GM21390 (cell line): ENCODE measurements around the gene INTS7.

Source experiments
- ATAC-seq: cut with Tn5 transposase; IDR thresholded peaks from one replicate; pipeline ENCODE4 v1.9.1; 2021; ENCODE audit not compliant: unreplicated experiment

The INTS7 gene

GRCh38 chr1:211910113-211910884 is 125.1 kb downstream of the INTS7 start:
- no peak for ATAC-seq

- ATAC-seq = no peak
Measured at GRCh38 chr1:211909395-211909794, 126.0 kb downstream of the INTS7 start.

GRCh38 chr1:211908951-211909350 is 126.4 kb downstream of the INTS7 start:
- no peak for ATAC-seq

GRCh38 chr1:211908453-211908852 is 126.9 kb downstream of the INTS7 start:
- peak; percentile 77 for ATAC-seq

GRCh38 chr1:211903490-211904245 is 131.7 kb downstream of the INTS7 start:
- ATAC-seq = no peak

- no peak for ATAC-seq
Measured at GRCh38 chr1:211902624-211903291, 132.6 kb downstream of the INTS7 start.

GRCh38 chr1:211901945-211902344 is 133.4 kb downstream of the INTS7 start:
- ATAC-seq = no peak

GRCh38 chr1:211900441-211900840 is 134.9 kb downstream of the INTS7 start:
- no peak for ATAC-seq

- ATAC-seq = no peak
Measured at GRCh38 chr1:211896958-211897357, 138.4 kb downstream of the INTS7 start.

GRCh38 chr1:211895126-211895759 is 140.1 kb downstream of the INTS7 start:
- no peak for ATAC-seq

- no peak for ATAC-seq
Measured at GRCh38 chr1:211894312-211894711, 141.0 kb downstream of the INTS7 start.

GRCh38 chr1:211893260-211893659 is 142.1 kb downstream of the INTS7 start:
- ATAC-seq = no peak

GRCh38 chr1:211892577-211892976 is 142.8 kb downstream of the INTS7 start:
- no peak for ATAC-seq

GRCh38 chr1:211891708-211892107 is 143.6 kb downstream of the INTS7 start:
- no peak for ATAC-seq
